HG03565 (cell line): Measurements from ENCODE around the gene ZNF106.

Experiments used
- ATAC-seq: cut with Tn5 transposase; IDR thresholded peaks from one replicate; pipeline ENCODE4 v1.9.1; 2021; ENCODE audit warnings: mild to moderate bottlenecking, moderate library complexity; ENCODE audit not compliant: unreplicated experiment

Gene ZNF106

DNA sequence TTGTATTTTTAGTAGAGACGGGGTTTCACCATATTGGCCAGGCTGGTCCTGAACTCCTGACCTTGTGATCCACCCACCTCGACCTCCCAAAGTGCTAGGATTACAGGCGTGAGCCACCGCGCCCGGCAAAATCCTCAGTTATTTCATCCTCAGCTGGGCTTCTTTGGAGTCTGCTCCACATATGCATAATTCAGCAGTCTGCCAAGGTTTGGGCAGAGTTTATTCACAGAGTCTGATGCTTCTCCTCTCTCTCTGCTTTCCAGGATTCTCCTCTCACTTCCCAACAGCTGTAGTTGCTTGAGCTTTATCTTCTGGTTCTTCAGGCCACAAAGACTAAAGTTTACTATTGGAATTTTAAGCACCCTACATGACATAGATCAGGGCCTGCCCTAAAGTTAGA lies 8.2 kb downstream of the ZNF106 start:
- no peak for ATAC-seq

- ATAC-seq: no peak
Measured at GRCh38 chr15:42474827-42475226, 16.1 kb downstream of the ZNF106 start.

DNA sequence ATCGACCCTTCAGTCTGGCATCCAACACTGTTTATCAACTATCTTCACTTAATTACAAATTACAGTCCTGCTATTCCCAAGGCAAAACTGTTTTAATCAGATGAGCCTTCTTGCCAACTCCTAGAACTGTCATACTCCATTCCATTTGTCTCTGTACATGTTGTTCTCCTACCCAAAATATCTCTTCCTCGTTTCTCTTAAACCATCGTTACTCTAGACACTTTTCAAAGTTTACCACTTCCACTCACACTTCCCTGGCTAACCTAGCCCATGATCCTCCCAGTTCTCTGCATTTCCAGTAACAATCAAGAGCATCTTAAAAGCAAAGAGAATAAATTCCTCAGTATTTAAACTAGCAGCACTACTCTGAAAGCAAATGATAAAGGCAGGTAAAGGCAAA lies 19.9 kb downstream of the ZNF106 start:
- ATAC-seq: no peak

- no peak for ATAC-seq
Measured at GRCh38 chr15:42465520-42466259, 25.3 kb downstream of the ZNF106 start.

DNA sequence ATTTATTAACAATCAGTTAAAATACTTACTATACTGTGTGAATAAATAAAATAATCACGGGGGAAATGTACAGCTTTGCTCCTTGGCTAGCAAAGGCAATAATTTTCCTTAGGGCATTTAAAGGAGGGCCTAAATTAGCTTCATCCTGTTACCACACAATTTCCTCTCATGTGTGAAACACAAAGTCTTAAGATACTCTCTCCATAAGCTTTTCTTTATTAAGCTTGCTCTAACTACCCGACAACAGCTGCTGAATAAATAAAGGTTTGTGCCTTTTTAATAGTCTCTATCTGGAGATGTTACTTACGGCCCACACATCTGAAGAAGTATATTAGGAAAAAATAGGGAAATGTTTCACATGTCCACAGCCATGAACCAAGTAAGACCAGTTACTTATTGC lies 29.7 kb downstream of the ZNF106 start:
- no peak for ATAC-seq

- no peak for ATAC-seq
Measured at GRCh38 chr15:42457445-42458442, 33.2 kb downstream of the ZNF106 start.

GRCh38 chr15:42456971-42457370 lies 34.0 kb downstream of the ZNF106 start:
- no peak for ATAC-seq

DNA sequence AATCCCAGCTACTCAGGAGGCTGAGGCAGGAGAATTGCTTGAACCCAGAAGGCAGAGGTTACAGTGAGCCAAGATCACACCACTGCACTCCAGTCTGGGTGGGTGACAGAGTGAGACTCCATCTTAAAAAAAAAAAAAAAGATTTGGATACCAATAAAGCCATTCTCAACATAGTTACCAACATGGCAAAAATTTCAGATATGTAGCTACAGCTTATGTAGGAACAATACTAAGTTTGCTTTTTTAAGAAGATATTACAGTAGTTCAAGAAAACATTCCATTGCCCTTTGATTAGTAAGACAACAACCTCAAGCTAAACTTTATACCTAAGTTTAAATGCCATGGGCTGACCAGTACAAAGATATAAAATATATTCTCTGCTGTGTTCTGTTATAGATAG lies 34.4 kb downstream of the ZNF106 start:
- no peak for ATAC-seq

DNA sequence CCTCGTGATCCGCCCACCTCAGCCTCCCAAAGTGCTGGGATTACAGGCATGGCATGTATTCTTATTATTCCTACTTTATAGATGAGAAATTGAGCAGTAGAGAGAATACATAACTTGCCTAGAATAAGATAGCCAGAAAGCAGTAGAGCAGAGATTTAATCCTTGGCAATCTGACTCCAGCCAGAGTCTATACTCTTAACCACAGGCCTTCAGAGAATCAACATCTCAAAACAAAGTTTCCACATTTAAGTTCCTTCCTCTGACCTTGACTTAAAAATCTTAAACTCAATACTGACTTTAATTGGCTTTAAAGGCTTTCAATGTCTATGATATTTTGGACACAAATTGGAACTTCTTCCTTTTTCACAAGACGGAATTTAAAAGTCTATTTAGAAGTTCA lies 37.1 kb downstream of the ZNF106 start:
- no peak for ATAC-seq

- no peak for ATAC-seq
Measured at GRCh38 chr15:42450425-42450790, 40.5 kb downstream of the ZNF106 start.

GRCh38 chr15:42449770-42450424 lies 41.0 kb downstream of the ZNF106 start:
- ATAC-seq: no peak

- ATAC-seq: no peak
Measured at GRCh38 chr15:42448281-42448680, 42.7 kb downstream of the ZNF106 start.

GRCh38 chr15:42447599-42447998 lies 43.3 kb downstream of the ZNF106 start:
- ATAC-seq: no peak

DNA sequence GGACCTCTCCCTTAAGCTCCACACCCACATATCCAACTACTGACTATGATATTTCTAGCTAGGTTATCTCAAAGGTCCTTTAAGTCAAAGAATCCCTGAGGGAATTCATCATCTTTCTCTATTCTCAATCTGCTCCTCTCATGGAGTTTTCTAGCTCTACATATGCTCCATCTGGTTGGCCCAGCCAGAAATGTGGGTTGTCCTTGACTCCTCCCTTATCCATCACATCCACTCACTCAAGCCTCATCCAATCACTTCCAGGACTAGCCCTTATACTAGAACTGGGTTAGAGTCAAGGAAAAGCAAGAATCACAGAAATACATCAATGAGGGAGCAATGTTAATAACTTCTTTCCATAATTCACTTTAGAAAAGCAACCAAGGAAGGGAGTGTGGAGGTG lies 45.4 kb downstream of the ZNF106 start:
- no peak for ATAC-seq

GRCh38 chr15:42444415-42445063 lies 46.4 kb downstream of the ZNF106 start:
- no peak for ATAC-seq

- no peak for ATAC-seq
Measured at GRCh38 chr15:42427429-42428223, 63.3 kb downstream of the ZNF106 start.

- ATAC-seq: no peak
Measured at GRCh38 chr15:42421376-42421775, 69.6 kb downstream of the ZNF106 start.

DNA sequence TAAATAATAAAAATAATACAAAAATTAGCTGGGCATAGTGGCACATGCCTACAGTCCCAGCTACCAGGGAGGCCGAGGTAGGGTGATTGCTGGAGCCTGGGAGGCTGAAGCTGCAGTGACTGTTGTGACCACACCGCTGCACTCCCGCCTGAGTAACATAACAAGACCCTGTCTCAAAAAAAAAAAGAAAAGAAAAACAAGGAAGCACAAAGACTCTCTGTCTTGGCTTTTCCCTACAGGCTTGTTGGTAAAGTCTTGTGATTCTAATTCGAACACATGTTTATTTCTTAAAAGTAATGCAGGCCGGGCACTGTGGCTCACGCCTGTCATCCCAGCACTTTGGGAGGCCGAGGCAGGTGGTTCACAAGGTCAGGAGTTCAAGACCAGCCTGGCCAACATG lies 71.6 kb downstream of the ZNF106 start:
- ATAC-seq: no peak

DNA sequence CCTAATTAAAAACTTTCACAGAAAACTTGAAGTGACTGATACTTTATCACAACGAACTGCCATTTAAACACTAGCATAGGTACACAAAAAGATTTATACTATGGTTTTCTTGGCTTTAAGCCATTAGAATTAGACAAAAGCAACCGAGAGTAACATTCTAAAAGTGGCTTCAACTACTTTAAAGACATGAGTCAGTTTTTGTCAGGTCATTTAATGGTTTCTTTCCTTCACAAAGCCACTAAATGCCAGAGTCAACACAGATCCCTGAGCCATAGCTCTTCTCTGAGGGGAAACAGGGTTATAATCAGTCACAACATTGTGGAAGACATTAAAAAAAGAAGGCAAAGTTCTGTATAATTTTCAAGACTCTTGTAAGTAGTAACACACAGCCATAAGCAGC lies 77.0 kb downstream of the ZNF106 start:
- ATAC-seq: no peak

- no peak for ATAC-seq
Measured at GRCh38 chr15:42411884-42412283, 79.1 kb downstream of the ZNF106 start.
